NT2/D1 (cell line): ENCODE results near the gene PREPL.

Experiments used
- DNase-seq: peaks from one replicate; pipeline ENCODE4 v3.0.0-alpha.2; 2011; ENCODE audit warnings: low read depth, low spot score
- H3K27me3 ChIP-seq: 2 replicates; pipeline ENCODE4 v1.6.0; 2011; ENCODE audit warnings: mild to moderate bottlenecking; ENCODE audit not compliant: insufficient read length, insufficient read depth
- H3K36me3 ChIP-seq: 2 replicates; pipeline ENCODE4 v1.6.1; 2011; ENCODE audit warnings: mild to moderate bottlenecking, low read length, mixed read lengths; ENCODE audit not compliant: insufficient read depth, insufficient read length
- H3K4me1 ChIP-seq: 2 replicates; pipeline ENCODE4 v1.5.1; 2011; ENCODE audit not compliant: insufficient read depth, insufficient read length
- H3K4me3 ChIP-seq: 2 replicates; pipeline ENCODE4 v1.5.1; 2011; ENCODE audit warnings: low read depth; ENCODE audit not compliant: insufficient read length
- H3K9ac ChIP-seq: 2 replicates; pipeline ENCODE4 v1.6.0; 2011; ENCODE audit warnings: low read depth; ENCODE audit not compliant: insufficient read length
- H3K9me3 ChIP-seq: 2 replicates; pipeline ENCODE4 v1.5.1; 2011; ENCODE audit warnings: mild to moderate bottlenecking, low read length; ENCODE audit not compliant: insufficient read depth
- SUZ12 ChIP-seq: IDR thresholded peaks from 2 replicates; pipeline ENCODE4 v1.6.1; 2011; ENCODE audit not compliant: insufficient read length, insufficient read depth; ENCODE audit errors: extremely low read depth
- YY1 ChIP-seq: IDR thresholded peaks from 2 replicates; pipeline ENCODE4 v1.6.1; 2011; ENCODE audit not compliant: insufficient read length, insufficient read depth
- ZNF274 ChIP-seq: IDR thresholded peaks from 2 replicates; pipeline ENCODE4 v1.6.1; 2011; ENCODE audit warnings: mild to moderate bottlenecking, low read depth, low read length

The PREPL gene

DNA sequence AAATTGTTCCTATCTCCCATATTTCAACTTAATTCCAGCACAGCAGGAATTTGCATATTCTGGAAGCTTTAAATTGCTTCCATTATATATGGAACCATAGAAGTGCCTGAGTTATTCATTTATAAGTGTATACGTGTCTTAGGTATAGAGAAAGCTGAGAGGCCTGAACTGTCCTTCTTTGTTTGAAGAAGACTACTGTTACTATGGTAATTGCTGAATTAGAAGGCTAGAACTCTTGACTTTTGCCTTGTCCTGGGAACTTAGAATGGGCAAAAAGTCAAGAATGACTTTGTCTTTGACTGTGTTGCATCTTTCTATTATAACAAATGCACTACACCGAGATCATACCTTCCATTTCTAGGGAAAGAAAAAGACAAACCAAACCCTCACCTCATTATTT lies 16.2 kb upstream of the PREPL start:
- TF ChIP-seq YY1 (no peak), ZNF274 (no peak), SUZ12 (no peak)
- Histone ChIP-seq H3K36me3 (peaks cover 2% of the 10 kb centered on the region), H3K4me3 (no peak overlapping the region), H3K9me3 (no peaks in the 10 kb centered on the region), H3K9ac (no peak overlapping the region), H3K27me3 (no peaks in the 10 kb centered on the region), H3K4me1 (no peaks in the 10 kb centered on the region)
- no peak for DNase-seq

DNA sequence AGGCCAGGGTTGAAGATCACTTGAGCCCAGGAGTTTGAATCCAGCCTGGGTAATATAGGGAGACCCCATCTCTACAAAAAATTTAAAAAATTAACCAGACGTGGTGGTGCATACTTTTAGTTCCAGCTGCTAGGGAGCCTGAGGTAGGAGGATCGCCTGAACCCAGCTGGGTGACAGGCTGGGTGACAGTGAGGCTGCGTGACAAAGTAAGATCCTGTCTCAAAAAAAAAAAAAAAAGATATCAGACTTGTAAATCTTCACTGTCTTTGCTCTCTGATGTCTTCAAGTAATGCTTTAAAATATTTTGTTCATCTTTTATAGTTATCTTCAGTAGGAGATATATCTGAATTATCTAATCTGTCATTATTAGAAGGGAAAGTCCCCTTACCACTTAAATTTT lies 11.0 kb upstream of the PREPL start:
- Histone ChIP-seq H3K9ac (no peak overlapping the region), H3K9me3 (no peaks in the 10 kb centered on the region), H3K27me3 (no peaks in the 10 kb centered on the region), H3K36me3 (peaks cover 2% of the 10 kb centered on the region), H3K4me1 (no peaks in the 10 kb centered on the region), H3K4me3 (no peak overlapping the region)
- no peak for TF ChIP-seq SUZ12
- TF ChIP-seq YY1 = no peak
- no peak for TF ChIP-seq ZNF274
- DNase-seq = no peak

DNA sequence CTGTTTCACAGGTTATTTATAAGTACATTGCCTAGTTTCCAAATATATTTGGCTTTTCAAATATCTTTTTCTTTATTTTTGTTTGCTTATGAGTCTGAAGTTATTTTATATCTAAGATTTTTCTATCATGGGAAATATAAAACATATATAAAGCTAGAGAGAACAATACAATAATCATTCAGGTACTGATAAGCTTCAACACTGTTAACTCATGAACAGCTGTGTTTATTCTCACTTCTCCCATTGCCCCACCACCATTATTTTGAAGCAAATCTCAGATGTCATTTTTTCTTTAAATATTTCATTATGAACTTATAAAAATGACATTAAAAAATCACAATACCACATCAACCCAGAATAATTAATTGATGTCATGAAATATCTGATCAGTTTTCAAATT lies 10.2 kb upstream of the PREPL start:
- TF ChIP-seq YY1 = no peak
- TF ChIP-seq SUZ12 = no peak
- TF ChIP-seq ZNF274 = no peak
- H3K27me3 ChIP-seq = no peaks in the 10 kb centered on the region
- no peak for DNase-seq
- H3K9me3 ChIP-seq = no peaks in the 10 kb centered on the region
- H3K4me1 ChIP-seq = no peaks in the 10 kb centered on the region
- no peak overlapping the region for H3K9ac ChIP-seq
- no peak overlapping the region for H3K4me3 ChIP-seq
- H3K36me3 ChIP-seq = peaks cover 2% of the 10 kb centered on the region

DNA sequence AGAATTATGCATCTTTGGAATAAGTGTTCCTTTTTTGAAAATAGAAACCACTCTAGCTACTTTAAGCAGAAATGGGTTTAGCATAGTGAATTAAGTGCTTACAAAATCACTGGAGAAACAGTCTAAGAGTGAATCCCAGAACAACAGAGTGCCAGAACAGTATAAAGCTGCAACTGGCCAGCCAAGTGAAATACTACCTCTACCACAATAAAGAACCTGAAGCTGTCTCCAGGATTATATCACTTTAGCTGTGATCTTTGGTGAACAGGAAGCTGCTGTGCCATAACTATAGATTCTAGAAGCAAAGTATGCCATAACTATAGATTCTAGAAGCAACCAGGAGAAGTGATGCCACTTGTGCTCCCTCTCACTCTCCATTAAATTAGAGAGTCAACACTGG lies 8.1 kb upstream of the PREPL start:
- TF ChIP-seq YY1 (no peak), ZNF274 (no peak), SUZ12 (no peak)
- H3K4me3 ChIP-seq = no peak overlapping the region
- H3K27me3 ChIP-seq = no peaks in the 10 kb centered on the region
- DNase-seq = no peak
- no peak overlapping the region for H3K9ac ChIP-seq
- no peaks in the 10 kb centered on the region for H3K4me1 ChIP-seq
- H3K9me3 ChIP-seq = no peaks in the 10 kb centered on the region
- peaks cover 2% of the 10 kb centered on the region for H3K36me3 ChIP-seq

DNA sequence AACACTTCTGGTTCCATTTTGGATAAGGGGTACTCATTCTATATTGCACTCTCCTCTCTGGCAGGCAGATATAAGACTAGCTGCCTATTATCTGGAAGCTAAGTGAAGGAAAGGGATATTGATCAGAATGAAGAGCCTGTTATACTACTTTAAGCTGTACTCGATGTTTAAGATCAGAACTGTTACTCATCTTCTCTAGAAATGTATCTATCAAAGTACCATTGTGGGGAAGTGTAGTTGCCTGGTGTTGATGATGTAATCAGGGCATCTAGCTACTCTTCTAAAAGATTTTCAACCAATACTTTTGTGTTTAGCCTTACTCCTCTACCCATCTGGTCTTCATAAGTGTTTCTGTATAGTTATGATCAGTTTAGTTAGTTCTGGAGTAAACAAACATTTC lies 6.3 kb upstream of the PREPL start:
- no peaks in the 10 kb centered on the region for H3K36me3 ChIP-seq
- no peak overlapping the region for H3K9ac ChIP-seq
- DNase-seq = no peak
- TF ChIP-seq SUZ12 = no peak
- no peak for TF ChIP-seq YY1
- TF ChIP-seq ZNF274 = no peak
- no peaks in the 10 kb centered on the region for H3K9me3 ChIP-seq
- no peaks in the 10 kb centered on the region for H3K4me1 ChIP-seq
- no peak overlapping the region for H3K4me3 ChIP-seq
- no peaks in the 10 kb centered on the region for H3K27me3 ChIP-seq

DNA sequence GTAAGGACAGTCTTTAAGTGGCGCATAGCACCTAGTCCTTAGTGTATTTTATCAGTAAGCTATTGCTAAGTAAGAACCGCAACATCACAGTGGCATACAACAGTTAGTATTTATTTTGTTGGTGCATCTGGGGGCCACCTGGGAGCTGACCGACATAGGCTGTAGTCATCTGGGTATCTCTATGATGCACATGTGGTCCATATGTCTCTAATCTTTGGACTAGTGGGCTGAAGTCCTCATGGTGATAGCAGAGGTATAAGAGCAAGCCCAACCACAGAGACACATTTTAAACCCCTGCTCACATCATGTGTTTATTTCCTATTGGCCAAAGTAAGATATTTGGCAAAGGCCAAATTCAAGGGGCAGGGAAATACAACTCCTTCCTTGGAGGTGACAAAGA lies 3.3 kb upstream of the PREPL start:
- DNase-seq = no peak
- Histone ChIP-seq H3K27me3 (no peaks in the 10 kb centered on the region), H3K36me3 (no peaks in the 10 kb centered on the region), H3K9ac (no peak overlapping the region), H3K4me3 (no peak overlapping the region), H3K9me3 (no peaks in the 10 kb centered on the region), H3K4me1 (no peaks in the 10 kb centered on the region)
- no peak for TF ChIP-seq ZNF274
- TF ChIP-seq SUZ12 = no peak
- TF ChIP-seq YY1 = no peak

DNA sequence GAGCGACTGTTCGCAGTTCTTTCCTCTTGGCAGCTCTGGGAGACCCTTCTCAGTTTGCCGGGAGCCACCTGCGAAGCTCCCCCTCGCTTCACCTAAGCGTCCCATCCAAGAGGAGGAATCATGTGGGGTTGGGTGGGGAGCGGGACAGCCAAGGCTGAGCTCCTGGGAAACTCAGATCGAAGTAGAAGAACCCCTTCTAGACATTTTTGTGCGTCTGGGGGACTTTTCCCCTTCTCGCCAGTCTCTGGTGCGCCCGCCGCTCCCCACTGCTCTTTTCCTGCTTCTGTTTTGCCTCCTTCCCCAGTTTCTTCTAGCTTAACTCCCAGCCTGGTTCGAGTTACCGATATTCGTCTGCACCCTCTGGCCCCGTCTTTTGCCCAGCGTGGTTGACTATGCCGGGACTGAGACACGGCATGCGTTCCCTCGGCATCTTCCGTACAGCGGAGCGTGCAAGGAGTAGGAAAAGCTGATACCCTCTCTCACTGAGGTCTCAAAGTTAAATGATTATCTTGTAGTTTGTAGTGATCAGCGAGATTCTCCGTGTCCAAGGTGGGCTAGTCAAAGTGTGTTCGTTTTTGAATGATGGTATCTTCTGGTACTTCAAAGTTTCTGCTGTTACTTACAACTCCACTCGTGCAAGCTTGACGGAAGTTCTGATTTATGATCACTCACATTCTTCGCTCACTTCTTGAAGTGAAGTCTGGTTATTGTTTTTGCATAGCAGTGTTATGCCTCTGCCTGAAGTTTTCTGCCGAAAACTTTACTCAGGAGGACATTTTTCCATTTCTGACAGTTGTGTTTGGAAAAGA lies 1.1 kb upstream of the PREPL start:
- H3K36me3 ChIP-seq = no peaks in the 10 kb centered on the region

DNA sequence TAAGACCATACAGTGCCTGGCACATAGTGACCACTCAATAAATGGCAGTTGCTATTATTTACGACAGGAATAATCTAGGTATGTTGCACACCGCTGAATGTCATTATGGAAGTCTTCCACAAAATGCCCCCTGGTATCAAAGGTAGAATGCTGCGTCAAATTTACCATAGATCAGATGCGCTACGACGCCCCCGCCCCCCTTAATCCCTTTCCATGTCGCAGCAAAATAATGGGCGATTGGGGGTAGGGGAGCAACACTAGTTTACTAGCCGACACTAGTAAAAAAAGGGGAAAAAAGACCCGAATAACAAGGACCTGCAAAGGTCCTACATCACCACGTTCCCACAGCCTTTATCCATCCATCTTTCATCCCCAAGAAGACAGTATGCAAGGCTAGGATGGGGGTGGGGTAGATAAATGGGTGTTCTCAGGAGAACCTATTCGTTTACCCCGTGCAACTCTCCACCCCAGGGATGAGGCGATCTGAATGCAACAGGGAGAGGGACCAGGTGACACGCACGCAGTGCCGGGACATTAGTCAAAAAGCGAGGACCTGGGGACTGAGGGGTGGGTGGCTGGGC lies 455 bp downstream of the PREPL start:
- no peaks in the 10 kb centered on the region for H3K9me3 ChIP-seq
- TF ChIP-seq SUZ12 = no peak
- TF ChIP-seq YY1 = no peak
- TF ChIP-seq ZNF274 = no peak
- peak overlapping the region; percentile 77 for H3K4me3 ChIP-seq
- no peaks in the 10 kb centered on the region for H3K4me1 ChIP-seq
- H3K36me3 ChIP-seq = no peaks in the 10 kb centered on the region
- H3K27me3 ChIP-seq = no peaks in the 10 kb centered on the region
- no peak for DNase-seq
- peak overlapping the region; percentile 84 for H3K9ac ChIP-seq

More for the DNA sequence above, 1.1 kb upstream of the PREPL start:
- DNase-seq = no peak
- no peaks in the 10 kb centered on the region for H3K4me1 ChIP-seq
- H3K9ac ChIP-seq = peak overlapping the region; percentile 84
- TF ChIP-seq ZNF274 = no peak
- TF ChIP-seq YY1 = no peak
- TF ChIP-seq SUZ12 = no peak
- peak overlapping the region; percentile 87 for H3K4me3 ChIP-seq
- H3K9me3 ChIP-seq = no peaks in the 10 kb centered on the region
- no peaks in the 10 kb centered on the region for H3K27me3 ChIP-seq
